Omental fat pad (tissue), 4 donors: ENCODE data around the gene STC2. TPM values are rescaled to one million over a fixed set of nuclear protein-coding genes. Genes with fewer than 3 reads are reported as not detected.

Experiments used
- ATAC-seq: fragments of 150-250 bp; one replicate; pipeline ENCODE4 v1.9.1; 2016; ENCODE audit warnings: mild to moderate bottlenecking, moderate library complexity; ENCODE audit not compliant: low FRiP score
- DNase-seq: peaks from one replicate; pipeline ENCODE4 v3.0.0-alpha.2; 2019; ENCODE audit warnings: low spot score
- total RNA-seq, 4 donors: library from RNA; depleted of rRNA; stranded (reverse); fragments of >200 nt; gene quantifications; one replicate each; pipeline ENCODE4 v1.1.0, GENCODE V29; 2016
- TF ChIP-seq, protein P1 (sequence below), 3 donors: fragments of 450-650 bp; IDR thresholded peaks; one replicate each; pipeline ENCODE4 v1.5.1; 2016 to 2017; ENCODE audit warnings: antibody characterized with exemption in 3 of 3, mild to moderate bottlenecking in 3 of 3, moderate library complexity in 2 of 3

Gene STC2
- total RNA-seq, 4 donors from 2014 or later, result 15.8 to 45.9 (median 29.1) TPM

DNA sequence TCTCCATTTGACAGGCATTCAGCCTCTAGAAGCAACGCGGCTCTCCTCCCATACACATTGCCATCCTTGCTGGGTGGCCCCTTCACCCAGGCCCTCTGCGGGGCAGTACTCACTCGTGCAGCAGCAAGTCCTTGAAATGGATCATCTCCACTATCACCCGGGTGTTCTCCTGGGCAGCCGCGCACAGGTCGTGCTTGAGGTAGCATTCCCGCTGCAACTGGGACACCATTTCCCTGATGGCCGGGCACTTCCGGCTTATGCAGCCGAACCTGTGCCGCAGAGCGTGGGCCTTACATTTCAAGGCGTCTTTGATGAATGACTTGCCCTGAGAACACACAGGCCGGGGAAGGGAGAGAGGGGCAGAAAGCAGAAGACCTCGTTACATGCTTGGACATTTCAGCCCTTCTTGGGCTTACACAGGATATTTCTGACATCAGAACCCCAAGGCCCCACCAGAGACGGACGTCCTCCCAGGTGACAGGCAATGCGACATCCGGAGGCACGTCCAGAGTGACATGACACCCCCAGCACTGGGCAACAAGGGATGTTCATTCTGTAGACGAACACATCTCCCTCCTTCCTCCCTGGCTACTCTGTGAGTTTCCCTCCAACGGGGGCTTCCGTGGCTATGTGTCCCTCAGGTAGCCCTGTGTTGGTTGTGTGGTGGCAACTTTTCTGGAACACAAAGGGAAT lies 5.0 kb downstream of the STC2 start:
- no peak for DNase-seq
- ATAC-seq, result no peak
- TF ChIP-seq, protein P1, sequence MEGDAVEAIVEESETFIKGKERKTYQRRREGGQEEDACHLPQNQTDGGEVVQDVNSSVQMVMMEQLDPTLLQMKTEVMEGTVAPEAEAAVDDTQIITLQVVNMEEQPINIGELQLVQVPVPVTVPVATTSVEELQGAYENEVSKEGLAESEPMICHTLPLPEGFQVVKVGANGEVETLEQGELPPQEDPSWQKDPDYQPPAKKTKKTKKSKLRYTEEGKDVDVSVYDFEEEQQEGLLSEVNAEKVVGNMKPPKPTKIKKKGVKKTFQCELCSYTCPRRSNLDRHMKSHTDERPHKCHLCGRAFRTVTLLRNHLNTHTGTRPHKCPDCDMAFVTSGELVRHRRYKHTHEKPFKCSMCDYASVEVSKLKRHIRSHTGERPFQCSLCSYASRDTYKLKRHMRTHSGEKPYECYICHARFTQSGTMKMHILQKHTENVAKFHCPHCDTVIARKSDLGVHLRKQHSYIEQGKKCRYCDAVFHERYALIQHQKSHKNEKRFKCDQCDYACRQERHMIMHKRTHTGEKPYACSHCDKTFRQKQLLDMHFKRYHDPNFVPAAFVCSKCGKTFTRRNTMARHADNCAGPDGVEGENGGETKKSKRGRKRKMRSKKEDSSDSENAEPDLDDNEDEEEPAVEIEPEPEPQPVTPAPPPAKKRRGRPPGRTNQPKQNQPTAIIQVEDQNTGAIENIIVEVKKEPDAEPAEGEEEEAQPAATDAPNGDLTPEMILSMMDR (IDR thresholded peaks at IDR 0.05), result no peak

DNA sequence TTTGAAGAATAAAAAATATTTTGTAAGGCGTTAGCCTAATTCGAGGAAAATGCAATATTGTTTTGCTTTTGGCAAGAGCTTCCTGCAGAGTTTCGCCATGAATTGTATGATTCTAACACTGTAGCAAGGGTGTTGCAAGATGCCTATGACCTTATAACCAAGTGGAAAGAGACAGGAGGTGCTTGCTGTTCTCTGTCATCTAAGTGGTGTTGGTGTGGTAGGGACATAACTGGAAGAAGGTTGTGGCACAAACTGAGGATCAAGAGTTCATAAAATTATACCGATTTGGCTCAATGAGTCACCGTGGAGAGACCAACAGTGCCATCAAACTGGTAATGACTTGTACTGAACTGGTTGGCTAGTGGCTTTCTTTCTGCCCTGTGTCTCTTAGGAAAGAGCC lies 6.3 kb downstream of the STC2 start:
- TF ChIP-seq, protein P1 (IDR thresholded peaks at IDR 0.05), result no peak
- DNase-seq, result no peak
- no peak for ATAC-seq

DNA sequence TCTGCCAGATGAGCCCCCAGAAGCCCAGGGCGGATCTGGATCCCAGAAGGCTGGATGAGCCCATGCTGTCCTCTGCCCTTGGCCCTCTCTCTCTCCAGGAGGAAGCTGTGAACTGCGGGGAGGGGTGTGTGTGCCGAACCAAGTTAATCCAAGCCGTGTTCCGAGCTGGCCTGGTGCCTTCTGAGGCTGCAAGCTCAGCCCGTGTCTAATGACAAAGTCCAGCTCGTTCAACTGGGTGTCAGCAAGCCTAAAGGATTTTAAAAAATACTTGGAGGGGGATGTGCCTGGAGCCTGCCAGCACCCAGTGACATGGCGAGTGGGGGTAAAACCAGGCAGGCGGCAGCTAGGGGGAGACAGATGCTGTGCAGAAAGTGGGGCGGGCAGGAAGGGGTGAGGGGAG lies 8.0 kb downstream of the STC2 start:
- no peak for ATAC-seq
- no peak for DNase-seq
- TF ChIP-seq, protein P1 (IDR thresholded peaks at IDR 0.05), result no peak

DNA sequence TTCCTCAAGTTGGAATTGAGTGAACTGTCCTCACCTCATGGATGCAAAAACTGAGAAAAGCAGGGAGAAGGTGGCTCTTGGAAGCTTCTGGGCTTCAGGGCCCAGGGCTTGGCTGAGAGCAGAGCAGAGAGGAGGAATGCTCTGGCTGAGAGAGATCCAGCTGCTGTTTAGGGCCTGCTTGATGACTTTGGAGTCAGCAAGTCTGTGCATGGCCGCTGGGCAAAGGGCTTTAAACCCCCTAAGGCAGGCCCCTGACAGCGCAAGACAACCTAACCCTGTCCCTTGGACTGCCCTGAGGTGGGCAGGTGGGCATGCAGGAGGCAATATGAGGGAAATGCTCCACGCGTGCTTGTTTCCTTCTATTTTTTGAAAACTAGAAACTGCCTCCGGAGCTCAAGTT lies 8.6 kb downstream of the STC2 start:
- ATAC-seq (no peak), DNase-seq (no peak)
- TF ChIP-seq, protein P1 (IDR thresholded peaks at IDR 0.05), result no peak

DNA sequence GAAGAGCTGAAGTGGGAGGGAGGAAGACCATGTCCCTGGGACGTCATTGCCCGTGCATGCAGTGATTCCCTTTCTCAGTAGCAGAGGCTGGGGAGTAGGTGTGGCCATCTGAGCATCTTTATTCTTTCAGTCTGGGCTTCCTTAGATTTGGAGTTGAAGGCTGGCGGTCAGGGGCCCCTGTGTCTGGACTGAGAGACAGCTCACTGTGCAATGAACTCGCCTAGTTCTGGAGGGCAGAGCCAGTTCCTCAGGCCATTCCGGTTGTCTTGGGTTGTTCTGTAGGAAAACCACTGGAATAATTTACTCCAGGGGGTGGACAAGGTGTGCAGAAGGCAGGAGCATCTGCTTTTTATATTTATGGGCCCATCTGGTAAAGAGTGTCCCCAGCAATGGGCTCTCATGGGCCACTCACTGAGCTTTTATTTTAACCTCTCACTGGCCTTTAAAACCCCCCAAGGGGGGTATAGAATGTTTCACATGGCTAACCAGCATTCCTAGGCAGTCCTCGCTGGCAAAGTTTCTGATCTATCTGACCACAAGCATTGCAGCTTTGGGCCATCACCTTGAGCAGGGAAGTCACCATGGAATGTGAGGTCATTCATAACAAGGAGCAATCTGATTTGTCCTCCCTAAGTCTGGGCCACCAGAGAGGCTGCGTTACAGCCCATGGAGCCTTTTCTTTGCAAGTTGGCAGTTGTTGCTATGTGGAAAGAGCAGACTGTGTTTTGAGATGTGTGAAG lies 9.2 kb downstream of the STC2 start:
- TF ChIP-seq, protein P1 (IDR thresholded peaks at IDR 0.05), result no peak
- no peak for DNase-seq
- no peak for ATAC-seq

DNA sequence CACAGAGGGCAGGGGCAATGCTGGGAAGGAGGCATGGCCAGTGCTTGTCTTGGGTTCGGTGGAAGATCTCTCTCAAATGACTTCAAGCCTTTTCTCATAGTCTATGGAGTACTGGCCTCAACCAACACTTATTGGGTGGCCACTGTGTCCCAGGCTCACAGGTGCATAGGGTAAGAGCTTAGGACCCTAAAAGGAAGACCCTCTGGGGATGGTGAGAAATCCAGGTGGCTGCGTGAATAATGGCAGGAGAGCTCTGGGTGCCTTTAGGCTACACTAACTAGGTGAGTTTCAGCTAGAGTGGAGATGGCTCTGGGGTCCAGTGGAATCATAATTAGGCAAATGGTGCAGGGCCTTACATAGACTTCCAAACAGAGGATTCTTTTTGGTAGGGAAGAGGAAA lies 9.9 kb downstream of the STC2 start:
- ATAC-seq (no peak), DNase-seq (no peak)
- TF ChIP-seq, protein P1 (IDR thresholded peaks at IDR 0.05), result no peak

DNA sequence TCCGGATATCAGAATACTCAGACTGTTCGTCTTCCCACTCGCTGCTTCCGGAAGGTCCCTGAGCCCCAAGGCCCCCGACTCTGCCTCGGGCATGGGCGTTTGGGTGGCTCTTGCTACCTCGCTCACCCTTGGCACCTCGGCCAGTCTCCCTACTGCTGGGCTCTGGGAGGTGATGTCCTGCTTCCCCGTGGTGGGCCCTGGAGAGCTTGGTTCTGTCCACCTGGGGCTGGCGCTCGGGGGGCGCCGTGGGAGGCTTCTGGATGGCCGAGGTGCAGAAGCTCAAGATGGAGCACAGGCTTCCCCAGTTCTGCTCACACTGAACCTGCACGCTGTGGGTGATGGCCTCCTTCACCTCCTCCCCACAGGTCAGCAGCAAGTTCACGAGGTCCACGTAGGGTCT lies 10.4 kb downstream of the STC2 start:
- TF ChIP-seq, protein P1 (IDR thresholded peaks at IDR 0.05), result no peak
- ATAC-seq, result no peak
- DNase-seq, result no peak
